CD8-positive, alpha-beta memory T cell (primary cell): Measurements from ENCODE around the gene ZBED4. TPM values are rescaled to one million over a fixed set of nuclear protein-coding genes. Genes with fewer than 3 reads are reported as not detected.
A peak's percentile ranks its signal among the peaks of the same experiment; 100 is the strongest.

Source experiments
- CTCF ChIA-PET: fragments of 350-600 bp; sonication (Branson Sonifier 250); formaldehyde crosslinking; loops from one replicate; lab custom pipeline; 2021; ENCODE audit warnings: antibody characterized with exemption; lab: Charles Lee
- POLR2A ChIA-PET: fragments of 350-600 bp; sonication (Branson Sonifier 250); formaldehyde crosslinking; loops from one replicate; lab custom pipeline; 2021; ENCODE audit warnings: antibody characterized with exemption; lab: Charles Lee
- DNase-seq, 5 donors: peaks; one replicate each; pipeline versions ENCODE4 v3.0.0 to v3.0.0-alpha.2; 2020 to 2022; ENCODE audit warnings: mixed read lengths in 1 of 5
- H3K27ac ChIP-seq: one replicate; pipeline ENCODE4 v1.7.0; 2013; ENCODE audit warnings: low read depth, mild to moderate bottlenecking, low read length, moderate library complexity
- H3K27me3 ChIP-seq: 2 replicates; pipeline ENCODE4 v1.7.0; 2013; ENCODE audit warnings: low read length, mild to moderate bottlenecking; ENCODE audit not compliant: insufficient read depth, poor library complexity, severe bottlenecking
- H3K36me3 ChIP-seq: 2 replicates; pipeline ENCODE4 v1.7.0; 2013; ENCODE audit warnings: mild to moderate bottlenecking, low read length, moderate library complexity; ENCODE audit not compliant: insufficient read depth
- H3K4me1 ChIP-seq: 2 replicates; pipeline ENCODE4 v1.7.0; 2013; ENCODE audit warnings: mild to moderate bottlenecking, low read length, moderate library complexity; ENCODE audit not compliant: insufficient read depth
- H3K4me3 ChIP-seq: 2 replicates; pipeline ENCODE4 v1.7.0; 2013; ENCODE audit warnings: mild to moderate bottlenecking, low read length
- H3K9me3 ChIP-seq: 2 replicates; pipeline ENCODE4 v1.7.0; 2013; ENCODE audit warnings: mild to moderate bottlenecking, low read length
- H3K27ac Mint-ChIP-seq, 8 donors: one replicate each; pipeline ENCODE4 v1.8.0; 2020 to 2021; ENCODE audit warnings: mixed read lengths in 8 of 8, mild to moderate bottlenecking in 6 of 8, inconsistent platforms in 3 of 8, moderate library complexity in 3 of 8
- H3K27me3 Mint-ChIP-seq, 2 donors: one replicate each; pipeline ENCODE4 v1.8.0; 2020 to 2021; ENCODE audit warnings: mixed read lengths in 2 of 2, mild to moderate bottlenecking in 1 of 2, moderate library complexity in 1 of 2
- H3K36me3 Mint-ChIP-seq, 3 donors: one replicate each; pipeline ENCODE4 v1.8.0; 2020 to 2021; ENCODE audit warnings: mixed read lengths in 3 of 3, inconsistent platforms in 1 of 3, mild to moderate bottlenecking in 1 of 3
- H3K4me1 Mint-ChIP-seq, 3 donors: one replicate each; pipeline ENCODE4 v1.8.0; 2020 to 2021; ENCODE audit warnings: mixed read lengths in 3 of 3, inconsistent platforms in 1 of 3, mild to moderate bottlenecking in 1 of 3
- H3K4me3 Mint-ChIP-seq, 7 donors: one replicate each; pipeline ENCODE4 v1.8.0; 2020 to 2021; ENCODE audit warnings: mixed read lengths in 7 of 7, mild to moderate bottlenecking in 6 of 7, moderate library complexity in 4 of 7, inconsistent platforms in 2 of 7
- H3K9me3 Mint-ChIP-seq, 5 donors: one replicate each; pipeline ENCODE4 v1.8.0; 2020 to 2022; ENCODE audit warnings: mixed read lengths in 5 of 5, mild to moderate bottlenecking in 3 of 5, moderate library complexity in 2 of 5, inconsistent platforms in 1 of 5
- polyA plus RNA-seq: library from polyadenylated mRNA; unstranded; fragments of 300-500 nt; fragmentation: Illumina TruSeq; gene quantifications from one replicate; pipeline ENCODE4 v1.2.3, GENCODE V29; 2021
- total RNA-seq, 2 experiments: library from RNA; stranded (reverse); gene quantifications; one replicate each; pipeline ENCODE4 v1.2.3, GENCODE V29; 2021

ZBED4 gene
- total and polyA plus RNA-seq, 3 experiments from 2014 or later = 11.1 to 24.3 (median 24.2) TPM

DNA sequence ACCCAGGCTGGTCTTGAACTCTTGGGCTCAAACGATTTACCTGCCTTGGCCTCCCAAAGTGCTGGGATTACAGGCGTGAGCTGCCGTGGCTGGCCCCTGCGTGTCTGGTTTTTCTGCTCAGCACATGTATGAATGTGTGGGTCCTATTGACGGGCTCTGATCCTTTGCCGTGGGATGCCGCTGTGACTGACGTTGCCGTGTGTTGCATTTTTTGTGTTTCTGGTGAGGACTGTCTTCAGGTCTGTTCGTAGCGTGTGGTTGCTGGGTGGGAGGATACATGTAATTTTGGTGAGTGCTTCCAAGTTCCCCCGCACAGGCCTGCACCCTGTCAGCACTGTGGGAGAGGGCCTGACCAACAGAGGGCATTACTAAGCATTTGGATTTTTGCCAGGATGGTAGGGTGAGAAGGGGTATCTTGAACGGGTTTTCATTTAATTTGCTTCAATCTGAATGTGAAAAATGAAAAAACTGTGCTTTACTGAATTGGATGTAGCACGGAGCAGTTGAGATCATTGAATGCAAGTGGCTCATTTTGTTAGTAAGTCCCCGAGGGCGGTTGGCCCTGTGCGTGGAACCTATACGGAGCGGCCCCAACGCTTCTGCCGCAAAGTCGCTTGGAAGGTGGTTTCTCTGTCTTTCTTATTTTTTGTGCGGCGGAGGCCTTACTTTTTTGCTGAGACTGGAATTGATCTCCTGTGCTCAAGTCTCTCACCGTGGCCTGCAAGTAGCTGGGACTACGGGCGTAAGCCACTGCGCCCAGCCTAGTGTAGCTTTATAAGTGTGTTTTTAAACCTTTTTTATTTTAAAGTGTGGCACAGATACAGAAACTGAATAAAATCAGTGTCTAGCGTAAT is 8.2 kb downstream of the ZBED4 start:
- Mint-ChIP-seq H3K9me3 (peaks cover 0 to 12% (median 7%) of the 10 kb centered on the region in 5 donors), H3K4me3 (no peak overlapping the region), H3K27ac (peak overlapping the region in 4 of 8 donors; percentile 13 to 72 (median 48)), H3K27me3 (no peaks in the 10 kb centered on the region), H3K4me1 (peaks cover 41 to 78% (median 56%) of the 10 kb centered on the region in 3 donors), H3K36me3 (peaks cover 9 to 15% (median 12%) of the 10 kb centered on the region in 3 donors)
- CTCF ChIA-PET = no interaction called here
- no peaks in the 10 kb centered on the region for H3K9me3 ChIP-seq
- POLR2A ChIA-PET = interaction anchor here (0.7 kb wide), 1 partner anchor 86 kb away, joined by 6 read pairs; no protein-coding TSS in a partner anchor
- no peak overlapping the region for H3K4me3 ChIP-seq
- H3K27me3 ChIP-seq = no peaks in the 10 kb centered on the region
- H3K27ac ChIP-seq = no peak overlapping the region
- no peaks in the 10 kb centered on the region for H3K36me3 ChIP-seq
- DNase-seq = no peak
- peaks cover 12% of the 10 kb centered on the region for H3K4me1 ChIP-seq

DNA sequence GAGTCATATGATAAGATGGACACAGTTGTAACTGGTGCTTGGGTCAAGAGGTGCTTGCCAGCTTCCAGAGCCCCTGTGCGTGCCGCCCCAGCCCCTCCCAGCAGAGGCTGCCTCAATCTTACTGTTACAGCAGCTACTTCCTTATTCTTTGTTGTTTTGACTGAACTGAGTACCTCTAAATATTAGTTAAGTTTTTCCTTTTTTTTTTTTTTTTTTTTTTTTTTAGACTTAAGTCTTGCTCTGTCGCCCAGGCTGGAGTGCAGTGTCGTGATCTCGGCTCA is 8.8 kb downstream of the ZBED4 start:
- H3K4me1 ChIP-seq = peaks cover 12% of the 10 kb centered on the region
- no peak overlapping the region for H3K27ac ChIP-seq
- DNase-seq = no peak
- peak overlapping the region in 1 of 8 donors; percentile 22 for H3K27ac Mint-ChIP-seq
- H3K27me3 Mint-ChIP-seq = no peaks in the 10 kb centered on the region
- peaks cover 9 to 15% (median 15%) of the 10 kb centered on the region in 3 donors for H3K36me3 Mint-ChIP-seq
- ChIA-PET CTCF (no interaction called here), POLR2A (interaction anchor here (0.7 kb wide), 1 partner anchor 86 kb away, joined by 6 read pairs; no protein-coding TSS in a partner anchor)
- peaks cover 2 to 15% (median 9%) of the 10 kb centered on the region in 5 donors for H3K9me3 Mint-ChIP-seq
- no peaks in the 10 kb centered on the region for H3K27me3 ChIP-seq
- H3K9me3 ChIP-seq = no peaks in the 10 kb centered on the region
- no peaks in the 10 kb centered on the region for H3K36me3 ChIP-seq
- no peak overlapping the region for H3K4me3 Mint-ChIP-seq
- H3K4me1 Mint-ChIP-seq = peaks cover 45 to 78% (median 62%) of the 10 kb centered on the region in 3 donors
- H3K4me3 ChIP-seq = no peak overlapping the region

DNA sequence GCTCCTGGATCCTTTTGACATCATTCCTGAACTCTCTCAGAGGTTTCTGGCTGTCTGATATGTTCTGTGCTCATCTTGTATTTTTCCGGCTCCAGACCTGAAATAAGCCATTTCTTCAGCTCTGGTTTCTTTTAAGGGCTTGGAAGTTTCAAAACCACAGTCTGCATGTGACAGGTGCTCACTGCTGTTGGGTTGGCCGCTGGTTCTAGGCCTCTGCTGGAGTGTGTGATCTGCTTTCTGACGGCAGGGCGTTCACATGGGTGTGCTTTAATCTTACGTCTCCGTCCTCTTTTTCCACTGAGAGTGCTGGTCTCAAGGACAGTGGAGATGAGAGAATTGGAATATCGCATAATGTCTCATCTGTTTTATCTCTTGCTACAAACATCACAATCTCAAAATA is 10.3 kb downstream of the ZBED4 start:
- Mint-ChIP-seq H3K27ac (peak overlapping the region in 4 of 8 donors; percentile 35 to 75 (median 67)), H3K4me1 (peaks cover 51 to 80% (median 67%) of the 10 kb centered on the region in 3 donors), H3K36me3 (peaks cover 8 to 20% (median 14%) of the 10 kb centered on the region in 3 donors), H3K4me3 (peak overlapping the region in 2 of 7 donors; percentile 9 to 71), H3K9me3 (peaks cover 5 to 15% (median 9%) of the 10 kb centered on the region in 5 donors), H3K27me3 (no peaks in the 10 kb centered on the region)
- H3K4me1 ChIP-seq = peaks cover 25% of the 10 kb centered on the region
- ChIA-PET POLR2A (no interaction called here), CTCF (no interaction called here)
- no peaks in the 10 kb centered on the region for H3K27me3 ChIP-seq
- H3K36me3 ChIP-seq = no peaks in the 10 kb centered on the region
- no peak overlapping the region for H3K4me3 ChIP-seq
- H3K27ac ChIP-seq = no peak overlapping the region
- DNase-seq = no peak
- no peaks in the 10 kb centered on the region for H3K9me3 ChIP-seq

DNA sequence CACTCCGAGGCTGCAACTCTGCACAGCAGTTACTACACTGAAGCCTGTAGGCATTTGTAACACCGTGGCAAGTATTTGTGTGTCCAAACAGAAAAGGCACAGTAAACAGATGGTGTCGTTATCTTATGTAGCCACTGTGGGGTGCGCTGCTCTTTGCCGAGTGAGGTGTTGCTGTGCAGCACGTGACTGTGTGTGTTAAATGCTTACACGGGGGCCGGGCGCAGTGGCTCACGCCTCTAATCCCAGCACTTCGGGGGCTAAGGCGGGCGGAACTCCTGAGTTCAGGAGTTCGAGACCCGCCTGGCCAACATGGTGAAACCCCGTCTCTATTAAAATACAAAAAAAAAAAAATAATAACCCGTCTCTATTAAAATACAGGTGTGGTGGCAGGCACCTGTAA is 11.5 kb downstream of the ZBED4 start:
- Mint-ChIP-seq H3K4me1 (peaks cover 61 to 84% (median 75%) of the 10 kb centered on the region in 3 donors), H3K27ac (peak overlapping the region in 2 of 8 donors; percentile 5 to 17), H3K9me3 (peaks cover 13 to 24% (median 14%) of the 10 kb centered on the region in 5 donors), H3K27me3 (peaks cover 0 to 3% of the 10 kb centered on the region in 2 donors), H3K4me3 (no peak overlapping the region), H3K36me3 (peaks cover 12 to 29% (median 15%) of the 10 kb centered on the region in 3 donors)
- Histone ChIP-seq H3K27ac (no peak overlapping the region), H3K27me3 (no peaks in the 10 kb centered on the region), H3K9me3 (peaks cover 4% of the 10 kb centered on the region), H3K4me3 (no peak overlapping the region), H3K36me3 (no peaks in the 10 kb centered on the region), H3K4me1 (peaks cover 36% of the 10 kb centered on the region)
- POLR2A ChIA-PET = no interaction called here
- DNase-seq = no peak
- CTCF ChIA-PET = no interaction called here

DNA sequence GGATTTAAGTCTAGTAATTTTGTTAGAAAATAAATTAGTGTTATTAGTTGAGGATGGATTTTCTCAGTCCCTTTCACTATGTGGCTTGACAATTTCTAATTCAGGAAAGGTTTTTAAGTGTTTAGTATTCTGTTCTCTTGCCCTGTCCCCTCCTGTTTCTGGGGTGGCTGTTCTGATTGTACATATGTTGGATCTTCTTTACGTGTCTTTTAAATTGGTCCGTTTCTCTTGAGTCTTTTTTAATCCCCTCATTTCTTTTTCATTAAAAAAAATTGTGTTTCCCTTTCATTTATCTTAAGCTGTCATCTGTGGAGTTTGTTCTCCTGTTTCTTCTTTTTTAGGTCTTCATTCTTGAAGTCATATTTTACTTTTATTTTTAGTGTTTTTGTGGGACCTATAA is 12.5 kb downstream of the ZBED4 start:
- Mint-ChIP-seq H3K36me3 (peaks cover 13 to 34% (median 19%) of the 10 kb centered on the region in 3 donors), H3K9me3 (peaks cover 15 to 27% (median 16%) of the 10 kb centered on the region in 5 donors), H3K4me1 (peaks cover 65 to 85% (median 78%) of the 10 kb centered on the region in 3 donors), H3K27ac (peak overlapping the region in 6 of 8 donors; percentile 91 to 97 (median 94)), H3K27me3 (peaks cover 0 to 4% of the 10 kb centered on the region in 2 donors), H3K4me3 (peak overlapping the region in 2 of 7 donors; percentile 65 to 80)
- Histone ChIP-seq H3K36me3 (no peaks in the 10 kb centered on the region), H3K4me3 (no peak overlapping the region), H3K27me3 (no peaks in the 10 kb centered on the region), H3K4me1 (peaks cover 44% of the 10 kb centered on the region), H3K27ac (no peak overlapping the region), H3K9me3 (peaks cover 4% of the 10 kb centered on the region)
- ChIA-PET POLR2A (no interaction called here), CTCF (no interaction called here)
- no peak for DNase-seq

DNA sequence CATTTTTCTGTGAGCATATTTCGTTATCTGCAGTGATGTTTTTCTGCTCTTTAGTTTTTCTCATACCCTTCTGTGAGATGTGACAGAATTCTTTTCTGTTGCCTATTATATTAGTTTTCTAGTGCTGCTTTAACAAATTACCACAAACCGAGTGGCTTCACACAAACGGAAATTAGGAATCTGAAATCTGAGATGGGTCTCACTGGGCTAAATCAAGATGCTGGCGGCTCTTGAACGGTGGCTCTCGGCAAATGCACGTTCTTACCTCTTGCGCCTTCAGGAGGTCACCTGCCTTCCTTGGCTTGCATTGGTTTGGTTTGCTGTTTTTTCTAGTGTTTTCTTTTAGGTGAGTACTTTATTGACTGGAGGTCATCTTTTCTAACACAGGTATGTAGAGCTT is 13.0 kb downstream of the ZBED4 start:
- Mint-ChIP-seq H3K27ac (peak overlapping the region in 7 of 8 donors; percentile 91 to 97 (median 94)), H3K4me3 (peak overlapping the region; percentile 46 to 80 (median 66)), H3K4me1 (peaks cover 64 to 83% (median 74%) of the 10 kb centered on the region in 3 donors), H3K27me3 (peaks cover 0 to 4% of the 10 kb centered on the region in 2 donors), H3K36me3 (peaks cover 13 to 34% (median 19%) of the 10 kb centered on the region in 3 donors), H3K9me3 (peaks cover 15 to 27% (median 16%) of the 10 kb centered on the region in 5 donors)
- H3K27ac ChIP-seq = no peak overlapping the region
- no peak for DNase-seq
- peaks cover 45% of the 10 kb centered on the region for H3K4me1 ChIP-seq
- no peak overlapping the region for H3K4me3 ChIP-seq
- no peaks in the 10 kb centered on the region for H3K36me3 ChIP-seq
- ChIA-PET POLR2A (no interaction called here), CTCF (no interaction called here)
- no peaks in the 10 kb centered on the region for H3K27me3 ChIP-seq
- peaks cover 4% of the 10 kb centered on the region for H3K9me3 ChIP-seq

DNA sequence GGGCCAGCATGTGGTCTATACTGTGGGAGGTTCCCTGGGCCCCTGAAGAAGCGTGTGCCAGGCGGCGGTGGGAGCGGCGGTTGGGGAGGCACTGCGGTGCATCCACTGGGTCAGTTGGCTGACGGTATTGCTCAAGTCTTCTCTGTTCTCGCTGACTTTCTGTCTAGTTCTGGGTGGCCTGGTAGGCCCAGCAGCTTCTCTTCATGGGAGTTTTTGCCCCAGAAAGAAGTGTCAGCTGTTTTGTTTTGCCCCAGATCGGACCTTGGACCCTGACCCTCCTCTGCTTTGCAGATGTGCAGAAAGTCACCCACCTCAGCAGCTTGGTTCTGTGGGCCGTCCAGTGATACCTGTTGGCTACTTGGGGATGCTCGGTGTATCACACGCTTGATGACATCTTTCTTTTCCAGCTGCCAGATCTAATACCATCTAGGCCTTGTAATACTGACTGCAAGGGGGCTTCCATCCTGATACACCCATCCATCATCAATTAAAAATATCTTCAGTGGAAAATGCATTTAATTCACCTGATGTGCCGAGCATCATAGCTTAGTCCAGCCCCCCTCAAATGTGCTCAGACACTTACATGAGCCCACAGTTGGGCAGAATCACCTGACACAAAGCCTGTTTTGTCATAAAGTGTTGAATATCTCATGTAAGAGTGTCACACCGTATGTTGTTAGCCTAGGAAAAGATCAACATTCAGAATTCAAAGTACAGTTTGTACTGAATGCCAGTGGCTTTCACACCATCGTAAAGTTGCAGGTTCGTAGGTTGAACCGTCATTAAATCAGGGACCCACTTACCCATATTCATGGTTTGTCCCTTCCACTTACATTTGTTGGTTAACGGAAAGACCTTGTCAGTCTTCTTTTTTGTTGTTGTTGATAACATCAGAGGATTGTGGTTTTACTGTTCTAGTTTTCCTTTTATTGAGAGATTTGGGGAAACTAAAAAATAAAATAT is 13.9 kb downstream of the ZBED4 start:
- Mint-ChIP-seq H3K27ac (peak overlapping the region; percentile 91 to 97 (median 93)), H3K27me3 (peaks cover 0 to 4% of the 10 kb centered on the region in 2 donors), H3K36me3 (peaks cover 13 to 34% (median 19%) of the 10 kb centered on the region in 3 donors), H3K9me3 (peaks cover 15 to 27% (median 16%) of the 10 kb centered on the region in 5 donors), H3K4me3 (peak overlapping the region; percentile 46 to 85 (median 68)), H3K4me1 (peaks cover 68 to 84% (median 78%) of the 10 kb centered on the region in 3 donors)
- H3K27ac ChIP-seq = peak overlapping the region; percentile 20
- no peaks in the 10 kb centered on the region for H3K36me3 ChIP-seq
- ChIA-PET CTCF (interaction anchor here (1.1 kb wide), 1 partner anchor 13 kb away, joined by 5 read pairs; no protein-coding TSS in a partner anchor), POLR2A (interaction anchor here (0.6 to 1.0 kb wide), 3 partner anchors 13 to 185 kb away, joined by 4 to 14 read pairs (median 5); no protein-coding TSS in a partner anchor)
- DNase-seq = peak in 1 of 5 donors; percentile 81
- H3K4me1 ChIP-seq = peaks cover 45% of the 10 kb centered on the region
- peak overlapping the region; percentile 13 for H3K4me3 ChIP-seq
- H3K9me3 ChIP-seq = peaks cover 4% of the 10 kb centered on the region
- H3K27me3 ChIP-seq = no peaks in the 10 kb centered on the region
